ENCODE data around the gene DFFB.

GRCh38 chr1:3809680-3810079 is 47.6 kb upstream of the DFFB start:
- no peak for TF ChIP-seq TAF1 (IDR thresholded peaks at IDR 0.05; ENCODE audit: borderline replicate concordance, insufficient read depth, low read length)
- TF ChIP-seq REST (IDR thresholded peaks at IDR 0.05; ENCODE audit: insufficient read depth in 1 of 2, low read depth in 2 of 2, low read length in 2 of 2) = no peak
- no peak for TF ChIP-seq POLR2AphosphoS5 (IDR thresholded peaks at IDR 0.05; ENCODE audit: low read depth, low read length)
